ENCODE measurements around the gene BRD9.
"Not testable (repeated sequence)": the region's sequence is repeated elsewhere in the genome, so short reads cannot be mapped to it uniquely, and the experiment has no call there.

BRD9 gene

DNA sequence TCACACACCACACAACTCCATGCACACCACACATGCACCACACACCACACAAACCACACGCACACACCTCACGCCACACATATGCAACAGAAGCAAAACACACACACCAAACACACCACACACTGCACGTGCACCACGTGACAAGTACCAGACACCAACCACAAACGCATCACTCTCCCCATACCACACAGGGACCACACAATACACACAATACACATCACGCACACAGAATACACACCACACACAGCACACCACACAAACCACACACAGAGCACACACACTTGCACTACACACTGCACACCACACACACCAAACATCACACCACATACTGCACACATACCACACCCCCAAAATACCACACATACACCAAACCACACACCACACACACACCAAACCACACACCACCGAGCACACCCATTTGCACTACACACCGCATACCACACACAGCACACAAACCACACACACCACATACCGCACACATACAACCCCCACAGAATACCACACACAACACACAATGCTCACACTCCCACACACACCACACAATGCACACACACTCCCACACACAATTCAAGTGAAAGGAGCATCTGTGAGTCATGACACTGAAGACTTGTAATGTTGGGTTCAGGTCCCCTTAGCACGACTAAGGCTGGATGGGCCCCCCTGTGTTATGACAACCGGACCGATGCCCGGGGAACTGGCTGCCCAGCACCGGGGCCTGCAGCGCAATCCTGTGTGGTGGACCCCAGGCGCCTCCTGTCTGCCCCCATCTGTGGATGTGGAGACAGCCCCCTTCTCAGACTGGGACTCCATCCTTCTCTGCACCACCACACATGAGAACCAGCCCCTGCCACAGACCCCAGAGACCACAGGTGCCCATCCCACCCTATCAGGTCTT lies 35.8 kb downstream of the BRD9 start:
- no peak for DNase-seq (ENCODE audit: low spot score in 2 of 2)
- no peak for ATAC-seq (ENCODE audit: low read depth)
- H3K4me1 Mint-ChIP-seq: peaks cover 3% of the 10 kb centered on the region
- no peak overlapping the region for H3K27ac Mint-ChIP-seq
- H3K27me3 Mint-ChIP-seq: peaks cover 7% of the 10 kb centered on the region
- peaks cover 2% of the 10 kb centered on the region for H3K36me3 Mint-ChIP-seq
- H3K4me3 Mint-ChIP-seq: no peak overlapping the region
- H3K9me3 Mint-ChIP-seq: no peaks in the 10 kb centered on the region

DNA sequence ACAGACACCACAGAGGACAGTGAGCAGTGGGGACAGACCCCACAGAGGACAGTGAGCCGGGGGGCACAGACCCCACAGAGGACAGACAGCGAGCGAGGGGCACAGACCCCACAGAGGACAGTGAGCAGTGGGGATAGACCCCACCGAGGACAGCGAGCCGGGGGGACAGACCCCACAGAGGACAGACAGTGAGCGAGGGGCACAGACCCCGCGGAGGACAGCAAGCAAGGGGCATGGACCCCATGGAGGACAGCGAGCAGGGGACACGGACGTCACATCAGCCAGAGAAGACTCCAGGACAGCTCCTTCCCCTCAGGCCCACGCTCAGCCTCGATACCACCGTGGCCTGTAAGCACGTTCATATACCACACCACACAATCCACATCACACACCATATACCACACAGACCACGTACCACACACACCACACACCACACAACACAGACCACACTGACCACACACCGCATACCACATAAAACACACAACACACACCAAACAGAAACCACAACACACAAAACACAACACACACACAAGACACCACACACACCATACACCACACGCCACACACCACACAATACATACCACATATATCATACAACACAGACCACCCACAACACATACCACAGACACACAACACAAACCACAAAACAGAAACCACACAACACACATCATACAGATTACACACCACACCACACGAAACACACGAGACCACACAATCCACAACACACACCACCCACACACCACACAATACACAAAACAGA lies 36.6 kb downstream of the BRD9 start:
- H3K27me3 Mint-ChIP-seq: peaks cover 7% of the 10 kb centered on the region
- peaks cover 2% of the 10 kb centered on the region for H3K36me3 Mint-ChIP-seq
- H3K9me3 Mint-ChIP-seq: no peaks in the 10 kb centered on the region
- H3K4me1 Mint-ChIP-seq: peaks cover 3% of the 10 kb centered on the region
- ATAC-seq (ENCODE audit: low read depth): no peak
- no peak overlapping the region for H3K4me3 Mint-ChIP-seq
- DNase-seq (ENCODE audit: low spot score in 2 of 2): no peak
- H3K27ac Mint-ChIP-seq: no peak overlapping the region

DNA sequence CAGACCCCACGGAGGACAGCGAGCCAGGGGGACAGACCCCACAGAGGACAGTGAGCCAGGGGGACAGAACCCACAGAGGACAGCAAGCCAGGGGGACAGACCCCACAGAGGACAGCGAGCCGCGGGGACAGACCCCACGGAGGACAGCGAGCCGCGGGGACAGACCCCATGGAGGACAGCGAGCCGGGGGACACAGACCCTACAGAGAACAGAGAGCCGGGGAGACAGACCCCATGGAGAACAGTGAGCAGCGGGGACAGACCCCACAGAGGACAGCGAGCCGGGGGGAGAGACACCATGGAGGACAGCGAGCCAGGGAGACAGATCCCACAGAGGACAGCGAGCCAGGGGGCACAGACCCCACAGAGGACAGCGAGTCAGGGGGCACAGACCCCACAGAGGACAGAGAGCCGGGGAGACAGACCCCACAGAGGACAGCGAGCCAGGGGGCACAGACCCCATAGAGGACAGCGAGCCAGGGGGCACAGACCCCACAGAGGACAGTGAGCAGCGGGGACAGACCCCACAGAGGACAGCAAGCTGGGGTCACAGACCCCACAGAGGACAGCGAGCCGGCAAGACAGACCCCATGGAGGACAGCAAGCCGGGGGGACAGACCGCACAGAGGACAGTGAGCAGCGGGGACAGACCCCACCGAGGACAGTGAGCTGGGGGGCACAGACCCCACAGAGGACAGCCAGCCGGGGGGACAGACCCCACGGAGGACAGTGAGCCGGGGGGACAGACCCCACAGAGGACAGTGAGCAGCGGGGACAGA lies 37.4 kb downstream of the BRD9 start:
- ATAC-seq (ENCODE audit: low read depth) (no peak), DNase-seq (ENCODE audit: low spot score in 2 of 2) (no peak)
- H3K4me3 Mint-ChIP-seq: no peak overlapping the region
- H3K27ac Mint-ChIP-seq: no peak overlapping the region
- no peaks in the 10 kb centered on the region for H3K36me3 Mint-ChIP-seq
- no peaks in the 10 kb centered on the region for H3K9me3 Mint-ChIP-seq
- H3K27me3 Mint-ChIP-seq: peaks cover 7% of the 10 kb centered on the region
- no peaks in the 10 kb centered on the region for H3K4me1 Mint-ChIP-seq

DNA sequence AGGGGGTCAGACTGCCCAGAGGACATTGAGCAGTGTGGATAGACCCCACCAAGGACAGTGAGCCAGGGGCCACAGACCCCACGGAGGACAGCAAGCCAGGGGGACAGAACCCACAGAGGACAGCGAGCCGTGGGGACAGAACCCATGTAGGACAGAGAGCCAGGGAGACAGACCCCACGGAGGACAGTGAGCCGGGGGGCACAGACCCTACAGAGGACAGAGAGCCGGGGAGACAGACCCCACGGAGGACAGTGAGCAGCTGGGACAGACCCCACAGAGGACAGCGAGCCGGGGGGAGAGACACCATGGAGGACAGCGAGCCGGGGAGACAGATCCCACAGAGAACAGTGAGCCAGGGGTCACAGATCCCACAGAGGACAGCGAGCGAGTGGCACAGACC lies 38.4 kb downstream of the BRD9 start:
- Mint-ChIP-seq H3K4me1 (no peaks in the 10 kb centered on the region), H3K4me3 (no peak overlapping the region), H3K27me3 (peaks cover 7% of the 10 kb centered on the region), H3K36me3 (no peaks in the 10 kb centered on the region), H3K27ac (no peak overlapping the region), H3K9me3 (no peaks in the 10 kb centered on the region)
- ATAC-seq (ENCODE audit: low read depth) (no peak), DNase-seq (ENCODE audit: low spot score in 2 of 2) (no peak)

DNA sequence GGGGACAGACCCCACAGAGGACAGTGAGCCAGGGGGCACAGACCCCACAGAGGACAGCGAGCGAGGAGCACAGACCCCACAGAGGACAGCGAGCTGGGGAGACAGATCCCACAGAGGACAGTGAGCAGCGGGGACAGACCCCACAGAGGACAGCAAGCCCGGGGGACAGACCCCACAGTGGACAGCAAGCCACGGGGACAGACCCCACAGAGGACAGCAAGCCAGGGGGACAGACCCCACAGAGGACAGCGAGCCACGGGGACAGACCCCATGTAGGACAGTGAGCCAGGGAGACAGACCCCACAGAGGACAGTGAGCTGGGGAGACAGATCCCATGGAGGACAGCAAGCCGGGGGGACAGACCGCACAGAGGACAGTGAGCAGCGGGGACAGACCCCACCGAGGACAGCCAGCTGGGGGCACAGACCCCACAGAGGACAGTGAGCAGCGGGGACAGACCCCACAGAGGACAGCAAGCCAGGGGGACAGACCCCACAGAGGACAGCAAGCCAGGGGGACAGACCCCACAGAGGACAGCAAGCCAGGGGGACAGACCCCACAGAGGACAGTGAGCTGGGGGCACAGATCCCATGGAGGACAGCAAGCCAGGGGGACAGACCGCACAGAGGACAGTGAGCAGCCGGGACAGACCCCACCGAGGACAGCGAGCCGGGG lies 39.0 kb downstream of the BRD9 start:
- not testable (repeated sequence) for H3K4me3 Mint-ChIP-seq, H3K4me1 Mint-ChIP-seq

DNA sequence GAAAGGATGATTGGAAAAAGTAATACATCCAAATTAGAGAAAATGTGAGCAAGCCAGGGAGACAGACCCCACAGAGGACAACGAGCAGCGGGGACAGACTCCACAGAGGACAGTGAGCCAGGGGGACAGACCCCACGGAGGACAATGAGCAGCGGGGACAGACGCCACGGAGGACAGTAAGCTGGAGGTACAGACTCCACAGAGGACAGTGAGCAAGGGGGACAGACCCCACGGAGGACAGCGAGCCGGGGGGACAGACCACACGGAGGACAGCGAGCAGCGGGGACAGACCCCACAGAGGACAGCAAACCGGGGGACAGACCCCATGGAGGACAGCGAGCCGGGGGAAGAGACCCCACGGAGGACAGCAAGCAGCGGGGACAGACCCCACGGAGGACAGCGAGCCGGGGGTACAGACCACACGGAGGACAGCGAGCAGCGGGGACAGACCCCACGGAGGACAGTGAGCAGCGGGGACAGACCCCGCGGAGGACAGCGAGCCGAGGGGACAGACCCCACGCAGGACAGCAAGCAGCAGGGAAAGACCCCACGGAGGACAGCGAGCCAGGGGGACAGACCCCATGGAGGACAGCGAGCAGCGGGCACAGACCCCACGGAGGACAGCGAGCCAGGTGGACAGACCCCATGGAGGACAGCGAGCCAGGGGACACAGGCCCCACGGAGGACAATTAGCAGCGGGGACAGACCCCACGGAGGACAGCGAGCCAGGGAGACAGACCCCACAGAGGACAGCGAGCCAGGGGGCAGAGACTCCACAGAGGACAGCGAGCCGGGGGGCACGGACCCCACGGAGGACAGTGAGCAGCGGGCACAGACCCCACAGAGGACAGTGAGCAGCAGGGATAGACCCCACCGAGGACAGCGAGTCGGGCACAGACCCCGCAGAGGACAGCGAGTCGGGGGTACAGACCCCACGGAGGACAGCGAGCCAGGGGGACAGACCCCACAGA lies 39.9 kb downstream of the BRD9 start:
- no peak overlapping the region for H3K4me3 Mint-ChIP-seq
- H3K4me1 Mint-ChIP-seq: no peaks in the 10 kb centered on the region
- no peak overlapping the region for H3K27ac Mint-ChIP-seq
- peaks cover 7% of the 10 kb centered on the region for H3K27me3 Mint-ChIP-seq
- H3K36me3 Mint-ChIP-seq: no peaks in the 10 kb centered on the region
- no peaks in the 10 kb centered on the region for H3K9me3 Mint-ChIP-seq
- DNase-seq (ENCODE audit: low spot score in 2 of 2) (no peak), ATAC-seq (ENCODE audit: low read depth) (no peak)

More for the DNA sequence above, 39.0 kb downstream of the BRD9 start:
- DNase-seq (ENCODE audit: low spot score in 2 of 2); H3K27ac Mint-ChIP-seq; H3K9me3 Mint-ChIP-seq; H3K27me3 Mint-ChIP-seq; ATAC-seq (ENCODE audit: low read depth); H3K36me3 Mint-ChIP-seq: not testable (repeated sequence)

DNA sequence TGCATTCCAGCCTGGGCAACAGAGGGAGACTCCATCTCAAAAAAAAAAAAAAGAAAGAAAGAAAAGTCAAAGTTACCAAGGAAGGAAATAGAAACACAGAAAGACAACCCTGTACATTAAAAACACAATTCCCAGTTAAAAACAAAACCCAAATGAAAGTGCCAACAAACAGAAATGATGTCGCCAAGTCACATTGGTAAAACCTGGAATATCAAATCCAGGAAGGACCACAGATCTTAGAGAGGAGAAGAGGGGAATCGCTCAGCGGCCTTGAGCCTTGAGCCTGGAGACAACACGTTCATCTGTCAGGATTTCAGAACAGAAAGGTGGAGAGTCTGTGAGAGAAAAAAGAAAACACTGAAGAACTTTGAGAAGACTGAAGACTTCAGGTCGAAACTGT lies 40.6 kb downstream of the BRD9 start:
- DNase-seq (ENCODE audit: low spot score in 2 of 2): no peak
- Mint-ChIP-seq H3K4me1 (no peaks in the 10 kb centered on the region), H3K27me3 (peaks cover 7% of the 10 kb centered on the region), H3K9me3 (no peaks in the 10 kb centered on the region), H3K36me3 (no peaks in the 10 kb centered on the region), H3K27ac (no peak overlapping the region), H3K4me3 (no peak overlapping the region)
- no peak for ATAC-seq (ENCODE audit: low read depth)

DNA sequence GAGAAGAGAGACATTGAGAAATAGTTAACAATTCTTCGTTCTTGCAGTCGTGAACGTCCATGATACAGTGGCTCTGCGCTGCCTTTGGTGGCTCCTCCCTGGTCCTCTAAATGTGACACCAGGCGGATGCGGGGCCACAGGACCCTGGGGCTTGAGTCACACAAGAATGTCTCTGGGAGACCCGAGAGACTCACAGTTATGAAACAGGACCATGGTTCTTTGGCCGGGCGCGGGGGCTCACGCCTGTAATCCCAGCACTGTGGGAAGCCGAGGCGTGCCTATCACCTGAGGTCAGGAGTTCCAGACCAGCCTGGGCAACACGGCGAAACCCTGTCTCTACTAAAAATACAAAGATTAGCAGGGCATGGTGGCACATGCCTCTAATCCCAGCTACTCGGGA lies 41.0 kb downstream of the BRD9 start:
- no peak overlapping the region for H3K4me3 Mint-ChIP-seq
- H3K9me3 Mint-ChIP-seq: no peaks in the 10 kb centered on the region
- peaks cover 11% of the 10 kb centered on the region for H3K27me3 Mint-ChIP-seq
- no peaks in the 10 kb centered on the region for H3K36me3 Mint-ChIP-seq
- no peak overlapping the region for H3K27ac Mint-ChIP-seq
- DNase-seq (ENCODE audit: low spot score in 2 of 2) (no peak), ATAC-seq (ENCODE audit: low read depth) (no peak)
- H3K4me1 Mint-ChIP-seq: peaks cover 4% of the 10 kb centered on the region

DNA sequence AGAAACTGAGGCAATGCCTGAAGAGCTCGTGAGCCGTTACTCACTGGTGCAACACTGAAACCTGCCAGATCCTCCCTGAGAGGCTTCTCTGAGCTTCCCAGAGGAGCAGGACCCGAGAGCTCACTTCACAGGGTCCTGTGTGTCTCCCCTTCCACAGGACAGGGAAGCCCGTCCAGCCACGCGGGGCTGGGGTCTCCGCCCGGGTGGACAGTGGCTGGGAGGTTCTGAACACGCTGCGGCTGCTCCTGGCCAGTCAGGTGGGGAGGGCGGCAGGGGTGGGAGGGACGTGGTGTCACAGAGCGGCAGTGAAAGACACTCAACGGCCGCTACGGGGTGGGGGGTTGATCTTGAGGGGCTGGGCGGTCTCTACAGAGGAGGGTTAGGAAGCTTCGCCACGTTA lies 41.5 kb downstream of the BRD9 start:
- Mint-ChIP-seq H3K27ac (no peak overlapping the region), H3K36me3 (no peaks in the 10 kb centered on the region), H3K9me3 (no peaks in the 10 kb centered on the region), H3K27me3 (peaks cover 13% of the 10 kb centered on the region), H3K4me1 (peaks cover 7% of the 10 kb centered on the region), H3K4me3 (no peak overlapping the region)
- no peak for DNase-seq (ENCODE audit: low spot score in 2 of 2)
- no peak for ATAC-seq (ENCODE audit: low read depth)

DNA sequence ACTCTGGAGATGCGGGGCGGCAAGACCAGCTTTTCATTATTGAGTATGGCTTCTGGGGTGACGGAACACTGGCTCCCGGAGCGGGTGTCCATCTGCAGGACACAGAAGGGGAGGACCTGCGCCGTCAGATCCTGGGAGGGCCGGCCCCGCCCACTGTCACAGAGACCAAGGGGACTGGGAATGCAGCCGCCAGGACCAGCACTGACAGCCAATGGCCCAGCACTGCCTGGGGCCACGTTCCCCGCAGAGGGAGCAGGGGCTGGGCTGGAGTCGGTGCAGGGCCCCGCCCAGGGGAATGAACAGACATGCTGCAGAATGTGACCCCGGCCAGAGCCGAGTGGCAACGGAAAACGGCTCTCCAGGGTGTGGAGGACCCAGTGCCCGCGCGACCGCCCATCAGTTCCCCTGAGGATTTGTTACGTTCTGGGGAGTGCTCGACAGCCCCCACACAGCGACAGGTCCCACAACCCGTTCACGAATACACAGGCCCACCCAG lies 42.0 kb downstream of the BRD9 start, which contains the start of gene ZDHHC11:
Gene ZDHHC11 (minus strand): TSS at position 476 of the 496 bp plus-strand sequence. CDS start 384 bp downstream, at position 92.
- peaks cover 13% of the 10 kb centered on the region for H3K27me3 Mint-ChIP-seq
- H3K4me1 Mint-ChIP-seq: peaks cover 7% of the 10 kb centered on the region
- ATAC-seq (ENCODE audit: low read depth): no peak
- no peak within 1 kb of the TSS for H3K4me3 Mint-ChIP-seq
- DNase-seq (ENCODE audit: low spot score in 2 of 2): no peak
- H3K27ac Mint-ChIP-seq: no peak within 1 kb of the TSS
- H3K9me3 Mint-ChIP-seq: no peaks in the 10 kb centered on the region
- H3K36me3 Mint-ChIP-seq: no peaks in the 10 kb centered on the region

DNA sequence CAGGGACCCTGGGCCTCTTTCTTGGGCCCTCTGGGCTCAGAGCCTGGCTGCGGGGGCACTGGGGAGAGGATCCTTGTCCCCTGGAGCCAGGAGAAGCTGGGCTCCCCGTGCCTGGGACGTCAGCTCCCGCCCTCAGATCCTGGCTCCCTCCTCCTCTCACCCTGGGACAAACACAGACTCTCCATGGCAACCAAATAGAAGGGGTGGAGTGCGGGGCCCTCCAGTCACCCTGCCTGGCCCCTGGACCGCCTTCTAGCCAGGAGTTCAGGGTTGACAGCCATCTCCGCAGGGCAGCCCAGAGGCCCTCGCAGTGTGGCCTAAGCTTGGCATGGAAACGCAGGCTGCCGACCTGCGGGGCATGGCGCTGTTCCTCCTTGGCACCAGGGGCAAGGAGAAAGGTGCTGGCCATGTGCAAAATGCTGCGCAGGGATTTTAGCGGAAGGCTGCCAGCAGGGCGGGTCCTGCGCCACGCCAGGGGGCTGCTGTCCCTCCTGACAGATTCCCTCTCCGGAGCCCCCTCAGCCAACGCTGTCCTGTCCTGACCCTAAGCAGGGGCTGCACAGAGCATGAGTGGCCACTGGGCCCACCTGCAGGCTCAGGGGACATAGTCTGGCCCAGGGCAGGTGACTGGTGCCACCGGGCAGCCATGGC lies 42.8 kb downstream of the BRD9 start:
- H3K36me3 Mint-ChIP-seq: no peaks in the 10 kb centered on the region
- no peak overlapping the region for H3K4me3 Mint-ChIP-seq
- H3K27ac Mint-ChIP-seq: no peak overlapping the region
- H3K27me3 Mint-ChIP-seq: peaks cover 13% of the 10 kb centered on the region
- DNase-seq (ENCODE audit: low spot score in 2 of 2) (no peak), ATAC-seq (ENCODE audit: low read depth) (no peak)
- peaks cover 7% of the 10 kb centered on the region for H3K4me1 Mint-ChIP-seq
- no peaks in the 10 kb centered on the region for H3K9me3 Mint-ChIP-seq

DNA sequence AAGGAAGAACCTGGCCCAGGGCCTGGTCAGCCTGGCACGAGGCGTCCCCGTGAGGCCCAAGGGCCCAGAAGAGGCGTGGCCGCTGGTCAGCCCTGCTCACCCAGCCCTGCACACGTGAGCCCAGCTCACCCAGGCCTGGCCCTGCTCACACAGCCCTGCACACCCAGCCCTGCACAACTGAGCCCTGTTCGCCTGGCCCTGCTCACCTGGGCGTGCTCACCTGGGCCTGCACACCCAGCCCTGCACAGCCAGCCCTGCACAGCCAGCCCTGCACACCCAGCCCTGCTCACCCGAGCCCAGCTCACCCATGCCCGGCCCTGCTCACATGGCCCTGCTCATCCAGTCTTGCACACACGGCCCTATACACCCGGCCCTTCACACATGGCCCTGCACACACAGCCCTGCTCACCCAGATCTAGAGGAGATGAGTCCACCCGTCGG lies 43.9 kb downstream of the BRD9 start:
- H3K9me3 Mint-ChIP-seq: no peaks in the 10 kb centered on the region
- no peaks in the 10 kb centered on the region for H3K36me3 Mint-ChIP-seq
- no peak overlapping the region for H3K4me3 Mint-ChIP-seq
- ATAC-seq (ENCODE audit: low read depth) (no peak), DNase-seq (ENCODE audit: low spot score in 2 of 2) (no peak)
- peaks cover 7% of the 10 kb centered on the region for H3K4me1 Mint-ChIP-seq
- no peak overlapping the region for H3K27ac Mint-ChIP-seq
- peaks cover 13% of the 10 kb centered on the region for H3K27me3 Mint-ChIP-seq

Data from memory B cell (primary cell).